Sigmoid colon (tissue), 7 donors: ENCODE measurements around the gene DAGLA. TPM values are rescaled to one million over a fixed set of nuclear protein-coding genes. Genes with fewer than 3 reads are reported as not detected.
A peak's percentile ranks its signal among the peaks of the same experiment; 100 is the strongest.

Experiments used
- DNase-seq: peaks from one replicate; pipeline ENCODE4 v3.0.0-alpha.2; 2019
- H3K27ac ChIP-seq, 4 donors: fragments of 200-600 bp; sonication (generic); one replicate each; pipeline ENCODE4 v1.5.1; 2016 to 2019; ENCODE audit warnings: mild to moderate bottlenecking in 1 of 4
- H3K27me3 ChIP-seq, 3 donors: fragments of 200-600 bp; sonication (generic); one replicate each; pipeline ENCODE4 v1.5.1; 2019; ENCODE audit warnings: mild to moderate bottlenecking in 1 of 3
- H3K36me3 ChIP-seq, 4 donors: fragments of 200-600 bp; sonication (generic); one replicate each; pipeline ENCODE4 v1.5.1; 2016 to 2019
- H3K4me1 ChIP-seq, 4 donors: fragments of 200-600 bp; sonication (generic); one replicate each; pipeline ENCODE4 v1.5.1; 2017 to 2019
- H3K4me3 ChIP-seq, 4 donors: fragments of 200-600 bp; sonication (generic); one replicate each; pipeline ENCODE4 v1.5.1; 2017 to 2019; ENCODE audit warnings: mild to moderate bottlenecking in 2 of 4, moderate library complexity in 1 of 4
- H3K9me3 ChIP-seq, 4 donors: fragments of 200-600 bp in 3 of 4; sonication (generic) in 3 of 4; one replicate each; pipeline versions ENCODE4 v1.5.1 to v1.6.1; 2013 to 2019
- CTCF ChIP-seq, 4 experiments: fragments of 450-650 bp in 3 of 4; fragments of 200-600 bp in 1 of 4; IDR thresholded peaks; one replicate each; pipeline ENCODE4 v1.5.1; 2016 to 2019; ENCODE audit warnings: antibody characterized with exemption in 4 of 4, mild to moderate bottlenecking in 3 of 4, moderate library complexity in 2 of 4
- EP300 ChIP-seq, 4 donors: sonication (generic); formaldehyde crosslinking; IDR thresholded peaks; one replicate each; pipeline ENCODE4 v1.6.1; 2017; ENCODE audit warnings: antibody characterized with exemption in 4 of 4
- POLR2A ChIP-seq, 2 donors: fragments of 450-650 bp; IDR thresholded peaks; one replicate each; pipeline ENCODE4 v1.6.1; 2016; ENCODE audit warnings: antibody characterized with exemption in 2 of 2, mild to moderate bottlenecking in 2 of 2, moderate library complexity in 2 of 2
- POLR2AphosphoS5 ChIP-seq, 4 donors: sonication (generic); formaldehyde crosslinking; IDR thresholded peaks; one replicate each; pipeline ENCODE4 v1.6.1; 2017; ENCODE audit warnings: antibody characterized with exemption in 4 of 4
- WGBS, 2 donors: extraction: QIAGEN DNeasy Blood & Tissue Kit; methylation state at CpG; one replicate each; pipeline ENCODE4 v1.1.7; 2013; 5-methylcytosine and 5-hydroxymethylcytosine counted together
- intact Hi-C: fragments of 100-400 bp; cut with DNase I; formaldehyde crosslinking; loops from one replicate; pipeline ENCODE4 v1.15.1; 2023
- polyA plus RNA-seq, 3 donors: library from polyadenylated mRNA; stranded (reverse); fragments of 200-250 nt; gene quantifications; one replicate each; pipeline ENCODE4 v1.2.3, GENCODE V29; 2013
- total RNA-seq, 4 donors: library from RNA; depleted of rRNA; stranded (reverse); fragments of >200 nt; gene quantifications; one replicate each; pipeline ENCODE4 v1.1.0, GENCODE V29; 2016
- donor health status: healthy with polysubstance abuse.
- donor health status: Bipolar disorder and iron deficiency.
- donor health status: healthy.

DAGLA gene
- total and polyA plus RNA-seq, 7 donors: 1.8 to 6.2 (median 2.1) TPM

- peak overlapping the region; percentile 77 to 94 (median 86) for H3K27ac ChIP-seq
- no peak overlapping the region for H3K4me3 ChIP-seq
- intact Hi-C loops: no loop called here
- DNase-seq: no peak
- H3K27me3 ChIP-seq: no peaks in the 10 kb centered on the region
- TF ChIP-seq POLR2AphosphoS5 (IDR thresholded peaks at IDR 0.05) (no peak), POLR2A (IDR thresholded peaks at IDR 0.05) (no peak), EP300 (IDR thresholded peaks at IDR 0.05) (no peak), CTCF (IDR thresholded peaks at IDR 0.05) (no peak)
- no peaks in the 10 kb centered on the region for H3K9me3 ChIP-seq
- H3K4me1 ChIP-seq: peaks cover 0 to 90% (median 79%) of the 10 kb centered on the region in 4 donors
- 73 to 80% methylated on average over 8 of the region's 8 CpGs for WGBS, 2 donors
- no peaks in the 10 kb centered on the region for H3K36me3 ChIP-seq
Observed at GRCh38 chr11:61696602-61697001, 16.4 kb downstream of the DAGLA start.

GRCh38 chr11:61697078-61697502 lies 16.9 kb downstream of the DAGLA start:
- H3K36me3 ChIP-seq: no peaks in the 10 kb centered on the region
- H3K27ac ChIP-seq: peak overlapping the region; percentile 77 to 94 (median 86)
- peaks cover 0 to 86% (median 81%) of the 10 kb centered on the region in 4 donors for H3K4me1 ChIP-seq
- DNase-seq: no peak
- no peak overlapping the region for H3K4me3 ChIP-seq
- H3K27me3 ChIP-seq: no peaks in the 10 kb centered on the region
- intact Hi-C loops: no loop called here
- no peaks in the 10 kb centered on the region for H3K9me3 ChIP-seq
- no peak for TF ChIP-seq POLR2AphosphoS5 (IDR thresholded peaks at IDR 0.05)
- TF ChIP-seq CTCF (IDR thresholded peaks at IDR 0.05): no peak
- TF ChIP-seq EP300 (IDR thresholded peaks at IDR 0.05): no peak
- TF ChIP-seq POLR2A (IDR thresholded peaks at IDR 0.05): no peak
- WGBS, 2 donors: 86 to 88% methylated on average over 9 of the region's 9 CpGs

- Histone ChIP-seq H3K4me1 (peaks cover 0 to 86% (median 80%) of the 10 kb centered on the region in 4 donors), H3K4me3 (no peak overlapping the region), H3K9me3 (no peaks in the 10 kb centered on the region), H3K27ac (peak overlapping the region; percentile 77 to 94 (median 86)), H3K36me3 (no peaks in the 10 kb centered on the region), H3K27me3 (no peaks in the 10 kb centered on the region)
- intact Hi-C loops: no loop called here
- WGBS, 2 donors: 11 to 79% methylated on average over 1 of the region's 1 CpG
- TF ChIP-seq POLR2AphosphoS5 (IDR thresholded peaks at IDR 0.05) (no peak), POLR2A (IDR thresholded peaks at IDR 0.05) (no peak)
- no peak for DNase-seq
Observed at GRCh38 chr11:61697764-61698163, 17.6 kb downstream of the DAGLA start.

- Histone ChIP-seq H3K9me3 (no peaks in the 10 kb centered on the region), H3K27me3 (no peaks in the 10 kb centered on the region), H3K36me3 (no peaks in the 10 kb centered on the region), H3K27ac (peak overlapping the region; percentile 77 to 94 (median 86)), H3K4me1 (peaks cover 0 to 86% (median 79%) of the 10 kb centered on the region in 4 donors), H3K4me3 (no peak overlapping the region)
- 53 to 61% methylated on average over 11 of the region's 11 CpGs for WGBS, 2 donors
- no peak for TF ChIP-seq POLR2AphosphoS5 (IDR thresholded peaks at IDR 0.05)
- TF ChIP-seq EP300 (IDR thresholded peaks at IDR 0.05): no peak
- TF ChIP-seq POLR2A (IDR thresholded peaks at IDR 0.05): no peak
- no peak for TF ChIP-seq CTCF (IDR thresholded peaks at IDR 0.05)
- DNase-seq: no peak
- intact Hi-C loops: no loop called here
Observed at GRCh38 chr11:61698173-61698948, 18.2 kb downstream of the DAGLA start.

GRCh38 chr11:61699737-61700160 lies 19.6 kb downstream of the DAGLA start:
- WGBS, 2 donors: 16 to 71% methylated on average over 13 of the region's 13 CpGs
- DNase-seq: peak; percentile 80
- TF ChIP-seq POLR2AphosphoS5 (IDR thresholded peaks at IDR 0.05): peak in 2 of 4 donors; percentile 14 to 33
- TF ChIP-seq POLR2A (IDR thresholded peaks at IDR 0.05): no peak
- TF ChIP-seq EP300 (IDR thresholded peaks at IDR 0.05): no peak
- no peak for TF ChIP-seq CTCF (IDR thresholded peaks at IDR 0.05)
- Histone ChIP-seq H3K9me3 (no peaks in the 10 kb centered on the region), H3K27me3 (no peaks in the 10 kb centered on the region), H3K4me3 (no peak overlapping the region), H3K4me1 (peaks cover 0 to 72% (median 66%) of the 10 kb centered on the region in 4 donors), H3K36me3 (no peaks in the 10 kb centered on the region), H3K27ac (peak overlapping the region; percentile 77 to 94 (median 86))
- intact Hi-C loops: loop anchor here (2.0 kb wide), 1 partner anchor 19 kb away; the partner anchor contains the start of gene DAGLA
